Spleen (tissue), 11 donors: ENCODE measurements around the gene SMOC2. TPM values are rescaled to one million over a fixed set of nuclear protein-coding genes. Genes with fewer than 3 reads are reported as not detected.

ENCODE experiments used
- DNase-seq: peaks from one replicate; pipeline ENCODE4 v3.0.0-alpha.2; 2020
- H3K27ac ChIP-seq, 8 donors: fragments of 200-600 bp; sonication (generic) in 7 of 8; 1 replicate in 4 of 8; 2 replicates in 4 of 8; pipeline versions ENCODE4 v1.5.0 to v1.8.0; 2016 to 2021; ENCODE audit warnings: inconsistent platforms in 4 of 8, mild to moderate bottlenecking in 4 of 8, moderate library complexity in 1 of 8
- H3K27me3 ChIP-seq, 7 donors: fragments of 200-600 bp; sonication (generic) in 6 of 7; replicated peaks in 1 of 7; 1 replicate in 4 of 7; 2 replicates in 3 of 7; pipeline versions ENCODE4 v1.5.0 to v1.8.0; 2016 to 2021; ENCODE audit warnings: inconsistent platforms in 3 of 7, mild to moderate bottlenecking in 1 of 7
- H3K36me3 ChIP-seq, 6 donors: fragments of 200-600 bp; sonication (generic) in 5 of 6; 1 replicate in 4 of 6; 2 replicates in 2 of 6; pipeline versions ENCODE4 v1.5.0 to v1.8.0; 2016 to 2021; ENCODE audit warnings: inconsistent platforms in 2 of 6
- H3K4me1 ChIP-seq, 6 donors: fragments of 200-600 bp; sonication (generic) in 5 of 6; 1 replicate in 3 of 6; 2 replicates in 3 of 6; pipeline versions ENCODE4 v1.5.0 to v1.8.0; 2016 to 2021; ENCODE audit warnings: inconsistent platforms in 3 of 6
- H3K4me3 ChIP-seq, 8 donors: fragments of 200-600 bp; sonication (generic) in 7 of 8; 1 replicate in 4 of 8; 2 replicates in 4 of 8; pipeline versions ENCODE4 v1.5.0 to v1.8.0; 2016 to 2021; ENCODE audit warnings: inconsistent platforms in 4 of 8, mild to moderate bottlenecking in 4 of 8, moderate library complexity in 2 of 8
- H3K9me3 ChIP-seq, 8 donors: fragments of 200-600 bp; sonication (generic) in 7 of 8; 1 replicate in 4 of 8; 2 replicates in 4 of 8; pipeline versions ENCODE4 v1.5.0 to v1.8.0; 2016 to 2021; ENCODE audit warnings: inconsistent platforms in 4 of 8
- POLR2A ChIP-seq, 3 donors: fragments of 450-650 bp; IDR thresholded peaks; one replicate each; pipeline ENCODE4 v1.5.1; 2017; ENCODE audit warnings: antibody characterized with exemption in 3 of 3, mild to moderate bottlenecking in 1 of 3
- POLR2AphosphoS5 ChIP-seq, 3 donors: sonication (generic); formaldehyde crosslinking; IDR thresholded peaks; one replicate each; pipeline ENCODE4 v1.5.1; 2017; ENCODE audit warnings: antibody characterized with exemption in 3 of 3
- WGBS, 5 donors: extraction: QIAGEN DNeasy Blood & Tissue Kit in 3 of 5; methylation state at CpG; one replicate each; pipeline versions ENCODE4 v1.1.5 to v1.1.7; 2013 to 2018; 5-methylcytosine and 5-hydroxymethylcytosine counted together
- intact Hi-C: fragments of 100-400 bp; cut with DNase I; formaldehyde crosslinking; loops from one replicate; pipeline ENCODE4 v1.15.0; 2023; ENCODE audit warnings: low total_unique reads
- polyA plus RNA-seq, 3 donors: library from polyadenylated mRNA; stranded (reverse); fragments of 200-250 nt; gene quantifications; one replicate each; pipeline ENCODE4 v1.2.1, GENCODE V29; 2013
- total RNA-seq, 7 donors: library from RNA; depleted of rRNA in 3 of 7; stranded (reverse); fragments of >200 nt in 3 of 7; fragmentation: NEBNext Ultra II Directional in 4 of 7; extraction: Animal tissue kit (Norgen Biotek cat#: 25700) in 4 of 7; gene quantifications; one replicate each; pipeline versions ENCODE4 v1.1.0 to v1.2.1, GENCODE V29; 2016 to 2021
- TF ChIP-seq, protein P1 (sequence below), 11 experiments: fragments of 200-600 bp in 7 of 11; fragments of 450-650 bp in 4 of 11; sonication (generic) in 4 of 11; IDR thresholded peaks in 8 of 11; conservative IDR thresholded peaks in 3 of 11; 1 replicate in 7 of 11; 2 replicates in 4 of 11; pipeline versions ENCODE4 v1.4.0 to v1.8.0; 2016 to 2021; ENCODE audit warnings: antibody characterized with exemption in 11 of 11, inconsistent platforms in 4 of 11, mild to moderate bottlenecking in 1 of 11
- donor health status: healthy with polysubstance abuse.
- donor health status: DM: no; HTN: no; CAD: no; lungs with moderate emphysema.
- donor health status: DM: no; HTN: no; CAD: no.
- donor health status: Bipolar disorder and iron deficiency.
- donor health status: healthy.
- donor health status: DM: no; HTN: no; CAD: no.
- donor health status: DM: yes; HTN: yes; CAD: no.

Gene SMOC2
- total and polyA plus RNA-seq, 10 donors = 0.94 to 7.6 (median 1.8) TPM

GRCh38 chr6:168708526-168708925, 267.5 kb downstream of the SMOC2 start:
- no peaks in the 10 kb centered on the region for H3K4me1 ChIP-seq
- no peaks in the 10 kb centered on the region for H3K9me3 ChIP-seq
- H3K27me3 ChIP-seq = peaks cover 0 to 18% (median 0%) of the 10 kb centered on the region in 7 donors
- TF ChIP-seq, protein P1, sequence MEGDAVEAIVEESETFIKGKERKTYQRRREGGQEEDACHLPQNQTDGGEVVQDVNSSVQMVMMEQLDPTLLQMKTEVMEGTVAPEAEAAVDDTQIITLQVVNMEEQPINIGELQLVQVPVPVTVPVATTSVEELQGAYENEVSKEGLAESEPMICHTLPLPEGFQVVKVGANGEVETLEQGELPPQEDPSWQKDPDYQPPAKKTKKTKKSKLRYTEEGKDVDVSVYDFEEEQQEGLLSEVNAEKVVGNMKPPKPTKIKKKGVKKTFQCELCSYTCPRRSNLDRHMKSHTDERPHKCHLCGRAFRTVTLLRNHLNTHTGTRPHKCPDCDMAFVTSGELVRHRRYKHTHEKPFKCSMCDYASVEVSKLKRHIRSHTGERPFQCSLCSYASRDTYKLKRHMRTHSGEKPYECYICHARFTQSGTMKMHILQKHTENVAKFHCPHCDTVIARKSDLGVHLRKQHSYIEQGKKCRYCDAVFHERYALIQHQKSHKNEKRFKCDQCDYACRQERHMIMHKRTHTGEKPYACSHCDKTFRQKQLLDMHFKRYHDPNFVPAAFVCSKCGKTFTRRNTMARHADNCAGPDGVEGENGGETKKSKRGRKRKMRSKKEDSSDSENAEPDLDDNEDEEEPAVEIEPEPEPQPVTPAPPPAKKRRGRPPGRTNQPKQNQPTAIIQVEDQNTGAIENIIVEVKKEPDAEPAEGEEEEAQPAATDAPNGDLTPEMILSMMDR (IDR thresholded peaks at IDR 0.05 in 8 of 11, conservative IDR thresholded peaks at IDR 0.05 in 3 of 11) = no peak
- TF ChIP-seq POLR2A (IDR thresholded peaks at IDR 0.05) (no peak), POLR2AphosphoS5 (IDR thresholded peaks at IDR 0.05) (no peak)
- no peaks in the 10 kb centered on the region for H3K36me3 ChIP-seq
- no peak for DNase-seq
- no peak overlapping the region for H3K4me3 ChIP-seq
- H3K27ac ChIP-seq = no peak overlapping the region
- intact Hi-C loops = no loop called here
- 59 to 70% (median 66%) methylated on average over 5 of the region's 5 CpGs for WGBS, 5 donors

GRCh38 chr6:168708984-168709383, 268.0 kb downstream of the SMOC2 start:
- no peaks in the 10 kb centered on the region for H3K36me3 ChIP-seq
- H3K4me1 ChIP-seq = no peaks in the 10 kb centered on the region
- no peaks in the 10 kb centered on the region for H3K9me3 ChIP-seq
- WGBS, 5 donors = 28 to 74% (median 44%) methylated on average over 2 of the region's 2 CpGs
- H3K27ac ChIP-seq = no peak overlapping the region
- H3K27me3 ChIP-seq = peaks cover 0 to 18% (median 0%) of the 10 kb centered on the region in 7 donors
- no peak for DNase-seq
- no peak overlapping the region for H3K4me3 ChIP-seq
- intact Hi-C loops = no loop called here
- TF ChIP-seq POLR2A (IDR thresholded peaks at IDR 0.05) = no peak
- TF ChIP-seq, protein P1 (IDR thresholded peaks at IDR 0.05 in 8 of 11, conservative IDR thresholded peaks at IDR 0.05 in 3 of 11) = no peak

DNA sequence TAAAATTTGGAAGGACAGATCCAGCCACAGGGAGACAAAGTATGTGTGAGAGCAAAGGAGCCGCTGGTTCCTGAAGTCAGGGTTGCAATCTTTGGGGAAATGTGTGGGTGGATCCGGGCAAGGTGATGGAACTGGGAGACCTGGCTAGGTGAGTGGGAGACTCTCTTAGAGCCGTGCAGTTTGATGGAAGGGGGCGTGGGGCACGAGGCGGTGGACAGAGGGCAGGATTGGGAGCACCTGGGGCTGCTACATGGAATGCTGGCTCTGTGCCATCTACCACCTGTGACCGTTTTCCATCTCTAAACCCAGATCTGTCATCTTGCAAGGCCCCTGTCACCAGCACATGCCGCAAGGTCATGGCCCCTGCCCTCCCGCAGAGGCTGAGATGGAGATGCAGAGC, 268.4 kb downstream of the SMOC2 start:
- TF ChIP-seq, protein P1 (IDR thresholded peaks at IDR 0.05 in 8 of 11, conservative IDR thresholded peaks at IDR 0.05 in 3 of 11) = no peak
- Histone ChIP-seq H3K27me3 (peaks cover 0 to 18% (median 0%) of the 10 kb centered on the region in 7 donors), H3K27ac (no peak overlapping the region), H3K4me3 (no peak overlapping the region), H3K4me1 (no peaks in the 10 kb centered on the region), H3K9me3 (no peaks in the 10 kb centered on the region), H3K36me3 (no peaks in the 10 kb centered on the region)
- intact Hi-C loops = no loop called here
- 71 to 81% (median 72%) methylated on average over 8 to 9 of the region's 9 CpGs for WGBS, 5 donors
- DNase-seq = no peak

- intact Hi-C loops = no loop called here
- WGBS, 5 donors = 87 to 89% (median 89%) methylated on average over 9 of the region's 9 CpGs
- no peak for DNase-seq
These were observed 269.0 kb downstream of the SMOC2 start for GRCh38 chr6:168709991-168710390.

More at GRCh38 chr6:168709991-168710390, 269.0 kb downstream of the SMOC2 start:
- peaks cover 0 to 18% (median 0%) of the 10 kb centered on the region in 7 donors for H3K27me3 ChIP-seq
- H3K4me3 ChIP-seq = no peak overlapping the region
- no peaks in the 10 kb centered on the region for H3K9me3 ChIP-seq
- H3K27ac ChIP-seq = no peak overlapping the region
- H3K36me3 ChIP-seq = no peaks in the 10 kb centered on the region
- no peak for TF ChIP-seq POLR2A (IDR thresholded peaks at IDR 0.05)
- no peak for TF ChIP-seq POLR2AphosphoS5 (IDR thresholded peaks at IDR 0.05)
- TF ChIP-seq, protein P1 (IDR thresholded peaks at IDR 0.05 in 8 of 11, conservative IDR thresholded peaks at IDR 0.05 in 3 of 11) = no peak
- H3K4me1 ChIP-seq = no peaks in the 10 kb centered on the region
